DND-41 (cell line): Measurements from ENCODE around the gene RAB35.

Experiments used
- CTCF ChIP-seq: IDR thresholded peaks from 2 replicates; pipeline ENCODE4 v1.5.1; 2012; ENCODE audit warnings: borderline replicate concordance, low read length, moderate library complexity, mild to moderate bottlenecking; ENCODE audit not compliant: poor library complexity, severe bottlenecking; ENCODE audit errors: extremely low read depth
- EZH2 ChIP-seq: IDR thresholded peaks from 3 replicates; pipeline ENCODE4 v1.6.1; 2012; ENCODE audit warnings: borderline replicate concordance, low read depth, mild to moderate bottlenecking, moderate library complexity, low read length, inconsistent platforms; ENCODE audit not compliant: severe bottlenecking

DNA sequence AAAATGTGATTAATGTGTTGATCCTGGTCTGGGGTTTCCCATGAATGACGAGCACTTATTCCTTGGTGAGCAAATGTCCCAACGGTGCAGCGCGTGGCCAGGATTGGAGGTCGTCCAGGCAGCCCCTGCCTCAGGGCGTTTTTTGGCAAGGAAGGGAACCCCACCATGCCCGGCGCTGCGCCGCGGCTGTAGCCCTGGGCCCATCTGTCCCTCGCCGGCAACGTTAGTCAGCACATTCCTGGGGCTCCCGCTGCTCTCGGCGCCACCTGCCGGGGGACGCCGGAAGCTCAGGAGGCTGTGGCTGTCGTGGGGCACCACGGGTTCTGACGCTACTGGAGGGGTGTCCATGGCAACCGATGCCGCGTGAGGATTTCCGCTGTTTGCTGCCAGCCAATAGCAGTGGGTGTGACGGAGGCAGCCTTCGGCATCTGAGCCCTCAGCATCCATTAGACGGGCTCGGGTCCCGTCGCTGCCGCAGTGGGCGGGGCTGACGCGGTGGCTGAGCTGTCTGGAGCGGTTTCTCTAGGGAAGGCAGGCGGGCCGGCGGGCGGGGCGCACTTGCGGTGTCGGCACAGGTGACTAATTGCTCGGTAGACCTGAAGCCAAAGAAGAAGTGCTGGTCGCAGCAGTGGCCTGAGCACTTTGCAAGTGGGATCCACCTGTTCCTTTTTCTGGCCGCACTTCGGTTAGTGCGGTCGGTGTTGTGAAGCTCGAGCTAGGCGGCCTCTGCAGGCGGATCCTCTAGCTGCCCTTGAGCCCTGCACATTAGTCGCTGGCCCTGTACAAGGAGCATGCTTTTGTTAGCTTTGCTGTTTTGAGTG, 29.5 kb downstream of the RAB35 start:
- TF ChIP-seq CTCF: peak; percentile 97
- TF ChIP-seq EZH2: no peak
